Activated CD4-positive, alpha-beta T cell treated with anti-CD3 and anti-CD28 coated beads for 4 hours (primary cell): ENCODE measurements around the gene COL16A1.

Source experiments
- DNase-seq, 2 donors: peaks; one replicate each; pipeline ENCODE4 v3.0.0-alpha.2; 2020

COL16A1 gene

DNA sequence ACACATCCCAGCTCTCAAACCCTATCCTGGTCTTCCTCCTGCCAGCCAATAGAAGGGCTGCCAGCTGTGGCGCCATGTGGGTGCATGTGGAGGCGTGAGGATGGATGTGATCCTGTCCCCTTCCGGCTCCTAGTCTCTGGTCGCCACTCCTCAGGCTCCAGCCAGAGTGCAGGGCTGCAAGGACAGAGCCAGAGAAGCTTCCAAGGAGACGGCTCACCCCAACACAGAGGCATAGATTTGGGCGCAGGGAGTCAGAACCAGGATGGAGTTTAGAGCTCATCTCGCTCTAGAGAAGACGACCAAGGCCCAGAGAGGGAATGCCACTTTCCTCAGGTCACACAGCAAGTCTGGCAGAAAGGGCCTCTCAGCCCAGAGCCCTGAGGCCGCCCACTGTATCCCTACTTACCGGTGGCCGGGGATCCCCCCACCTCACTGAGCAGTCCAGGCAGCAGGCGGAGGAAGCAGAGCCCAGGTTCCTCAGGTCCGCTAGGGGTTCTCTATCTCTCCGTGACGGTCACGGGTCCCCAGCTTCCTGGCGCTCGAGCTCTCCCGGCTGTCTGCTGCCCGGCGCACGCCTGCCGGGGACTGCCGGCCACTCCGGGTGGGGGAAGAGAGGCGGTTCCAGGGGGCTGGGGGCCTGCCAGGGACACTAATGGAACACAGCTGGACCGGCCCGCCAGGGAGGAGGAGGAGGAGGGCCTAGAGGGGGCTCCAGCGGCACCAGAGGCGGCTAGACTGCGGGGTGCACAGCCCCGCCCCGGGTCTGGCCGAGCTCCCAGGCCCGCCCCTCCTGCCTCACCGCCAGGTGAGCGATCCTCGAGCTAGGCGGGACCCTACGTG is at the start of gene COL16A1:
TSS of gene COL16A1 (minus strand) at position 587 of the 840 bp plus-strand sequence. CDS start 1,824 bp downstream, outside the sequence.
- DNase-seq, result no peak

DNA sequence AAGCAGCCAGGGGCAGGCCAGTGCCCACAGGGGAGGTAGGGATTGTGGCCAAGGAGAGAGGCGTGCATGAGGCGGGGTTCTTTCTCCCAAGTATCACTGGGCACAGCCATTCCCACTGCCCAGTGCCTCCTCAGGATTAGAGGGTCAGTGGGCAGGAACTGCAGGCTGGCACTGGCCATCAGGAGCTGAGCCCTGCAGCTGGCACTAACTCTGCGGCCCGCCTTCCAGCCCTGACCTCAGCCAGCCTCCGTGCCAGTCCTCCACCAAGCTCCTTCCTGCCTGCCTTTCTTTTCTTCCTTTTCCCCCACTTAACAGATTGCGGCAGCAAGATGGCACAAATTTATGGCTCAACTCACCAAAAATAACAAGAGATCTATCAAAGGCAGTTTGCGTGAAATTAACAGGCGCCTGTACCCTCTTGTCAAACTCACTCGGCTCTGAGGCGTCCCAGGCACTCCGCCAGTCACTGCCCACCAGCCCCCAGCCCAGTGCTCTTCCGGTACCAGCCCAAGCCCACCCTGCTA is 49.2 kb upstream of the COL16A1 start:
- DNase-seq, result no peak

DNA sequence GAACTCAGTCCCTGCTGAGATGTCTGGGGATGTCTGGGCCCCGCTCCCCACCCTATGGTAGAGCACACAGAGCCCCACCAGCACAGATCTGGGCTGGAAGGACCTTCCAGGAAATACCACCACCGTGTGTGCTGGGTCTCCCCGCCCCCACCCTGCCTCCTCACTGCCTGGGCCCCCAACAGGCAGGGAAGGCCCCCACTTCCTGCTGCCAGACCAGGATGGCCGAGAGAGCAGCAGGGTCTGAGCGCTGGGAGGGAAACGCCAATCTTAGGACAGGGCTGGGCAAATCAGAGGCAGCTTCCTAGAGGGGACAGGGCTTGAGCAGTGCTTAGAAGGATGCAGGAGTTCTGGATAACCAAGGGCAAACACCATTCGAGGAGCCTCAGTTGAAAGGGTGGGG is 48.4 kb upstream of the COL16A1 start:
- no peak for DNase-seq

DNA sequence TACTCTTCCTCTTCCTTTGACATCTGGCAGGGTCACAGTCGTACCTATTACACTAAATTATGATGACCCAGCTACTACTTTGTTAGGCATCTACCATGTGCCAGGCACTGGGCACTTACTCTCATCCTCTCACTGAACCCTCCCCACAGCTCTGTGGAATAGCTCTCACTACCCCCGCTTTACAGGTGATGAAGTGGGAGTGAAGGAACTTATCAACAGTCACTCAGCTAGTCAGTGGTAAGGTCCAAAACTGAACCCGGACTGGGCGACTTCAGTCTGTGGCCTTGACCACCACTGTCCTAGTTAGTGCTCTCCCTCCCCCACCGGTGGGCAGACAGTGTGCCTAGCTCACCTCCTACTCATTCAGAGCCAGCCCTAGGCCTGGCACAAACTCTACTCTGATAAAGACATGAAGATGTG is 48.0 kb upstream of the COL16A1 start:
- DNase-seq, result no peak

DNA sequence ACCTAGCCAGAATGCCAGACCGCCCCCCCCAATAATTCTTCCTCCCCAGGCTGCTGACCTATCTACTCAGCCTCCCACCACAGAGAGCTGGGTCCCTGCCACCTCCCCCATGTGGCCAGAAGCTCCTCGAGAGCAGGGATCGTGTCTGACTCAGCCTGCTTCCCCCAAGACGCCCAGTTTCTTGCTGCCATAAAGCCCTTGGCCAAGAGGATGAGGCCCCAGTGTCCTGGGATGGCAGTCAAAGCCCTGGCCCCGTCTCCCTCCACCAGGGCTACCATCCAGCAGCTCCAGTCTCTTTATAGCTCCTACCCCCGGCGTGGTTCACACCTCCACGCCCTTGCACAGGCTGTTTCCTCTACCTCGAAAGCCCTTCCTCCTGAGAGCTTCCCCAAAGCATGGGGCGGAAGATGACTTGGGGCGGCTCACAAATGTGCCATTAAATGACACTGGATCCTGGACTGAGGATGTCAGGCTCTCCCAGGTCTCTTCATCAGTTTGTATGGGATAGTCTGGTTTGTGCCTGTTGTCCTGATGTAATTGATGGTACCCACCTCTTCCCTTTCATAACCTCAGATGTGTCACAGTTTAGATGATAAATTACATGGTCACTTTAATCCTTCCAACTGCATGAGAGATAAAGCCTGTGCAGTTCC is 47.2 kb upstream of the COL16A1 start:
- DNase-seq, result no peak

DNA sequence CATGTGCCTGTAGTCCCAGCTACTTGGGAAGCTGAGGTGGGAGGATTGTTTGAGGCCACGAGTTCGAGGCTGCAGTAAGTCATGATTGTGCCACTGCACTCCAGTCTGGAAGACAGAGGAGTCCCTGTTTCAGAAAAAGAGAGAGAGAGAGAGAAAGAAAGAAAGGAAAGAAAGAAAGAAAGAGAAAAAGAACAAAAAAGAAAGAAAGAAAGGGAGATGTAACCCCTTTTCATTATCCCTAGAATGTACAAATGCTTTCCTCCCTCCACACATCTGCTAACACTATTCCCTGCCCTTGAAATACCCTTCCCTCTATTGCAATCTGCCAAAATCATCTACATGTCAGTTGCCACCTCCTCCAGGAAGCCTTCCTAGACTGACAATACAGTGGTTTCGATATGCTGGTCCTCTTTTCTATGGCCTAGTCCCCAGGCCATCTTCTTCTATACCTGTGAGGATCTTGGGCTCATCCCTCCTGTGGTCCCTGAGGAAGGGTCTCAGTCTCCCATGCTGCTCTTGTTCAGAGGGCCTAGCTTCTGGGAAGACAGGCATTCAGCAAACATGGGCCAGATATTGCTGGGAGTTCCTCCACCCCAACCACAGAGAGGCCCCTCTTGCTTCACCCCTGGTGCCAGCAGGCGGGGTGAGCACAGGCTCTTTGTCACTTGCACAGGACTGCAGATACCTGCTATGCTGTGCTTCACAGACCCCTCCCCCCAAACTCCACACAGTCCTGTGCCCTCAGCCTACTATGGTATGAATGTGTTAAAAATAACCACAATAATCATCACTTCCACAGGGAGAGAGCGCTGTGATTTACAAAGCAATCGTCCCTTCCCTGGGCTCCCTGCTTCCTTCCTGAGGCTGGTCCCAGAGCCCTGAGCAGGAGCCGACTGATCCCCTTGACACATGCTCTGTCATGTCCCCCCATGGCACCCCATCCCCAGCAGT is 46.2 kb upstream of the COL16A1 start:
- DNase-seq, result no peak

DNA sequence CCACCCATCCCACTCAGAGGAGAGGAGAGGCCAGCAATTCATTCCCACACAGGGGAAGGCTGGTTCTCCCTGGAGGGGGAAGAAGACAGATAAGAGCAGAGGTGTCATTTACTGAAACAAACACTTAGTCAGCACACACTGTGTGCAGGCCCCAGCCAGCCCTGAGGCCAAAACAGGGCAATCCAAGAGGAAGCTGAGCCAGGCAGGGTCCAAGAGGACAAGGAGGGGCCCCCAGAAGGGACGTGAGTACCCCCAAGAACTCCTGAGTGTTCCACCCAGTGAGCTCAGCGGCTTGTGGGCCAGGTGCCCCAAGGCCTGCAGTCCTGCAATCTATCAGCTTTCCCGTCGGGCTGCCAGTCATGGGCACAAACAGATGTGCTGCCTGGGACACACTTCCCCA is 44.5 kb upstream of the COL16A1 start:
- no peak for DNase-seq

DNA sequence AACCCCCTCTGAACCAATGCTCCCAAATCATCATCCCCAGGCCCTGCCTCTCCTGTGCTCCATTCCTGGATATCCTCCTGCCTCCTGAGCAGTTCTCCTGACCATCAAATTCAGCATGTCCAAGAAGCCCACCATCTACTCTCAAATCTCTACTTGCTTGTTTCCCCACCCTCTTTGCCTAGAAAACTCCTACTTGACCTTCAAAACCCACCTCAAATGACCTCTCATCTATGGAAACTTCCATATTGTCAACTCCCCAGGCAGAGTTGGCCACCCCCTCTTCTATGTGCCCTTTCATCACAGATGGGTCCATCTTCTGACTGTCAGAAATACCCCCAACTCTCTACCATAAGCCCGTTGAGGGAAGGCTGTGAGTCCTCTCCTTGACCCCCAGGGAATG is 43.5 kb upstream of the COL16A1 start:
- DNase-seq, result no peak

DNA sequence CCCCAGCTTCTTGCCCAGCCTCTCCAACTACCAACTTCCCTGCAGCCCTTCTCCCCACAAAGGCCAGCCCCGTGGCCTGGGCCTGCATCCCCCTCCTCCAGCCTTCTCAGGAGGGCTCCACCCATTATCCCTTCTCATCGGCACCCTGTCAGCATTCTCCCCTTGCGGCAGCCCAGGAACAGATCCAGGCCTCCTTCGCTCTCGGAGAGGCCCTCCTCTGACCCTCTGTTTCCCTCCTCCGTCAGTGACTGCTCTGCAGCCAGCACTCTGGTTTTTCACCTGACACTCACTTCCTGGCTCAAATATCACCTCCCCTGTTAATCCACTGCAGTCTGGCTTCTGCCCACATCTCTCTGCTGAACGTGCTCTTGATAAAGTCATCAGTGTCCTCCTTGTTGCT is 42.9 kb upstream of the COL16A1 start:
- no peak for DNase-seq

DNA sequence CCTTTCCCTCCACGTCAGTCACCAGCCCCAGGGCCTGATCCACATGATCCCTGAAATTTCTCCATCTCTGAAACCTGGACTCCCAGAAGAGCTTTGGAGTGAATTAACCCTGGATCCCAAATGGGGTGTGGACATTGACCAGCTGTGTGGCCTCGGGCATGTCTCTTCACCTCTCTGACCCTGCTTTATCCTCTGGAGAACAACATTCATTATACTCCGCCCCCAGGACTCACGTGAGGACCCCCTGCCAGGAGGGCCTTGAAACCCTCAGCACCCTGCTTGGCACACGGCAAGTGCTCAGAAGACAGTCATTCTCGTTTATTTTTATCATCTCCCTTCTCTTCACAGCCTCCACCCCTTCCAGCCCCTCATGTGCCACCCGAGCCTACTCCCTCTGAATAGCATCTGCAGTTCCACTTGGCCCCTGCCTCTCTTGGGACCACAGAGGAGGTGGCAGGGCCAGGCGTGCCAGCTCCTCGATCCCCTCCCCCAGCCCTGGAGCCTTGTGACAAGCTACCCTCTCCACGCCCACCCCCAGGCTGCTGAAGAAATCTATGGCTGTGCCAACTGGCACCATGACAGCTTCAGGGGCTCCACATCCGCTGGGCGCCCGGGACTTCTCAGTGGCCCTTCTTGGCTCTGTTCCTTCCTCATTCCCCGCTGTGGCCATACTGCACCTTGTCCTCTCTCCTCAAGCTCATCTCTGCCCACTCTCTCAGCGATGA is 42.3 kb upstream of the COL16A1 start:
- DNase-seq, result no peak

DNA sequence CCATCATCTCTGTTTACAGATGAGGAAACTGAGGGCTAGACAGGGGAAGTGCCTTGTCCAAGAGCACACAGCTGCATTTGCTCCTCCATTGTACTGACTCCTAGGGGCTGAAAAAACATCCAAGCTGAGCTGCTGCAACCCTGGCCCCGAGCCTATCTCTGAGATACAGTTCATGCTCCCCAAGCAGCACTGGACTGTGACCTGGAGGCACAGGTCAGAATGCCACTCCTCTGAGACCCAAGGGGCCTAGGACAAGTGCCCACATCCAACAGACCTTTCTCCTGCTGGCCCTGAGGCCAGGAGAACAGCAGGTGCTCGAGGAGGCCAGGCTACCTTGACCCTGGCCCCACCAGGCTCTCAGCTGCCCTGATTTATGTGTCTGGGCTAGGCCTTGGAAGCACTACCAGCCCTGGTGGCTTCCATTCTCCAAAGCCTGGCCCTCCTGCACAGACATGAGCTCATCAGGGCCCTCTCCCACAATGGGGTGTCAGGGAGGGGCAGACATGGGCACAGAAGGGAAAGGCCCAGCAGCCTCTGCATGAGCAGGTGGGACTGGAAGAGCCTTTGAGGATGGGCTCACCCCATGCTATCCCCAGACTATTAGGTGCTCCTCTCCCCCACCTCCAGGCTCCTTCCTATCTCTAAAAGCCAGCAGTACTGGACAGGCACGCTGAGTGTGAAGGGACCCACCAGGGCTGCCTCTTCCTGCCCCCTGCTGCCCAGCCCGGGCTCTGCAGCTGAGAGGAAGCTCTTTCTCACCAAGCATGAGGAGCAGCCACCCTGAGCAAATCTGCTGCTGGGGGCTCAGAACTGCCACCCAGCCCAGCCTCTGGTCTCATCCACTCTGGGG is 41.5 kb upstream of the COL16A1 start:
- peak; percentile 43 to 47 for DNase-seq

DNA sequence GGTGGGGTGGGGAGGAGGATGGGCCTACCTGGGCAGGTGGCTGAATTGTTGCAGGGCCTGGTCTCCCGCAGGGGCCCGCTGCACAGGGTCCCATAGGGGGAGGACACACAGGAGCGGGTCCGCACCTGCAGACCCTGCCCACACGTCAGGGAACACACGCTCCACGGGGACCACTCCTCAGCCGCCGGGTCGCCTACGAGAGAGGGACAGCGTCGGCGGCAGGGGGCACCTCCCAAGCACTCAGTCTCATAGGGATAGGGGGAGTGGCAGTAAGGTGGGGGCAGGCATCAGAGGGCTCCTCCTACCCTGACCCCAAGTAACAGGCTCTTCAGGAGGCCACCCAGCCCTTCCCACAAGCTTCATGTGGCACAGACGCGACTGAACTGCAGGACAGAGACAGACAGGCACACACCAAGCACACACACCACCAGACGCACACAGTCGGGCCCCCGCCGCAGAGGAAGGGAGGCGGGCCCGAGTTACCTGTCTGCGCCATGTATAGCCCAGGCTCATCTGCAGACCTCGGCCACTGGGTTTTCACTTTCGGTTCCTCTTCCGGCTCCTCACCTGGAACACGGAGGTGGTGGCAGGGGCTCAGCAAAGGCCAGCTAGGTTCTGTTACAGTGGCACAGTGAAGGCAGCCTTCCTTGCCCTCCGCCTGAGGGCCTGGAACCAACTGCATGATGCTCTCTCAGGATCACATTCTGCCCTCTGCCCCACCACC is 40.5 kb upstream of the COL16A1 start:
- no peak for DNase-seq

DNA sequence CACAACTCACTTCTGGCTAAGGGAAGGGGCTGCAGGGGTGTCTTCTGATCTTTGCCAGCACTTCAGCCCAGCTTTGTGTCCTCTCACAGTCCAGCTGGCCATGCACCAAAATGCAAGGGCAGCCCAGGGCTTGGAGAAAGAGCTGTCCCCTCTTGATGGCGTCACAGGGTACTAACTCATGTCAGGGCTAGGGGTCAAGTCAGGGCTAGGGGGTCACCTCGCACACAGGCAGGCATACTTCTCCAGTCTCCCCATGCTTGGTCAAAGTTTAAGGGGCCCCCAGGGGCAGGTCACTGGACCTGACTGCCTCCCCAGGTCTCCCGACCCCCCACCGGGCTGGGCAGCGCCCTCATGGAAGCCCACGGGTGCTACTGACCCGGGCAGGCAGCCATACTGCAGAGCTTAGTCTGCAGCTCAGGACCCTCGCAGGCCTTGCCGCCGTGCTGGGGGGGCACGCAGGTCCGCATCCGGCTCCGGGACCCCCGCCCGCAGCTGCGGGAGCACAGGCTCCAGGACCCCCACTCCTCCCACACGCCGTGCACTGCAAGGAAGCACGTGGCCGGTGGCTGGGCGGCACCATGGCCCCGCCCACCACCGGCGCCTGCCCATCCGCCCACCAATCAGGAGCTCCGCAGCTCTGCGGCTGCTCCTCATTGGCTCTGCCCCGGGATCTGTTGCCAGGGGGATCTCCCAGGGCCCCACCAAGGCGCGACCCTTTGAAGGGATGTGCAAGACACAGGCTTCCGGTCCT is 38.8 kb upstream of the COL16A1 start:
- no peak for DNase-seq

DNA sequence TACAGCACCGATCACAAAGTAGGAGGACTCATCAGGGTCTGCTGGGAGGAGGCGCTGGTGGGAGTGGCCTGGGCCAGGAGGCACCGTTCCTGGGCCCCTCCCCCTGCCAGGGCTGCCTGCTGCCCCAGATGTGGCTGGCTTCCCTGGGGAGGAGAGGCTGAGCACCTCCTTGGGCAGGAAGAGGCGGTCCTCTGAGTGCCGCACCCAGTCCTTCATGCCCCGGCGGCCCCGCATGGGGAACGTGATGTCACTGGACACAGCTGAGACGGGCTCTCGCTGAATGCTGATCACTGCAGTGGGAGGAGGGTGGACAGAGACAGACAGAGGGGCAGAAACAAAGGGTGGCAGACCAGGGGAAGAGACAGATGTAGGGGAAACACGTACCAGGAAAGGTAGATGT is 35.5 kb upstream of the COL16A1 start:
- DNase-seq, result peak; percentile 43 to 47

DNA sequence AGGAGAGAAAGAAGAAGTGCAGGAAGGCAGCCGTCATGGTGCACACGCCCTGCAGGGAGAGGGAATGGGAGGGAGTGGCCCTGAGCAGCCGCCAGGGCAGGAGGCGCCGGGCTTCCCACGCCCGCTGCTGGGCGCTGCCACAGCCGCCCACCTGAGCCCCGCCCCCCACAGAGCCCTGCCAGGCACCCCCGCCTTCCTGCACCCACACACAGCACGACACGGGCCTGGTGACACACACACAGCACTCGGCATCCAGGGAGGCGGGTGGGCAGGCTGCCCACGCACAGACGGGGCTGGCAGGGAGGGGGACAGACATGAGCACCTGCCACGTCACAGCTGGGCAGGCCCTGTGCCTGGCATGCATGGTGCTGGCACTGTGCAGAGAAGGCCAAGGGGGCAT is 32.9 kb upstream of the COL16A1 start:
- peak; percentile 79 to 88 for DNase-seq

DNA sequence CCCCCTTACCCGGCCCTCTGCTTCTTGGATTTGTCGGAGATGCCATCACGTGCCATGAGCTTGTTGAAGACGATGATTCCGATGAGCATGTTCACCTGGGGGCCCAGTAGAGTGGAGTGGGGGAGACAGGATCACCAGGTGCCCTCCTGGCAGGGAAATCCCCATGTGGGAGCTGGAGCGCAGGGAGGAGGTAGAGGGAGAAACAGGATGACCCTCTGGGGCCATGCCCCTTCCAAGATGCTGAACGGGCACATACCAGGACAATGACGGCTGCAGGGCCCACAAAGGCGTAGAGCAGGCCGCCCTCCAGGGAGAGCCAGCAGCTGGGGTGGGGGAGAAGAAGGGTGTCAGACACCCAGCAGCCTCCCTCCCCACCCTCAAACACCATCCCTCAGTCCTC is 31.8 kb upstream of the COL16A1 start:
- DNase-seq, result no peak

DNA sequence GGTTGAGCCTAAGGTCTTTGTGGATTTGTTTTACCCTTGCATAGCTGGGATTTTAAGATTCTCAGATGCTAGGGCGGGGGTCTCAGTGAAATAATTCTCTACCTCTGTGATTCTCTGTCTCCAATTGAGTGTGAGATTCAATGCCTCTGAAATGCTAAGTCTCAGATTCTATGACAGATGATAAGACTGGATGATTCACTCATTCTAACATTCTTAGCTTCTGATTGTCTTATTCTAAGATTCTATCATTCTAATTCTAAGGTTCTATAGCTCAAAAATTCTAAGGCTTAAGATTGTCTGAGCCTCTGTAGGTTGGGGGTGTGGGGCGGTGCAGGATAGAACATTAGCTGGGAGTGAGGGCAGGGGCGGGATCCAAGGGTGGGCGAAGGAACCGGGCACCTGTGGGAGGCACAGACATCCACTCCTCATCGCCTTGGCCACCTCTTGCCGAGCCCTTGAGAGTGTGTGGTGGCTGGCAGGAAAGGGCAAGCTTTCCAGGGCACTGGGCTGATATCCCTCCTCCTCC is 30.8 kb upstream of the COL16A1 start:
- DNase-seq, result no peak

DNA sequence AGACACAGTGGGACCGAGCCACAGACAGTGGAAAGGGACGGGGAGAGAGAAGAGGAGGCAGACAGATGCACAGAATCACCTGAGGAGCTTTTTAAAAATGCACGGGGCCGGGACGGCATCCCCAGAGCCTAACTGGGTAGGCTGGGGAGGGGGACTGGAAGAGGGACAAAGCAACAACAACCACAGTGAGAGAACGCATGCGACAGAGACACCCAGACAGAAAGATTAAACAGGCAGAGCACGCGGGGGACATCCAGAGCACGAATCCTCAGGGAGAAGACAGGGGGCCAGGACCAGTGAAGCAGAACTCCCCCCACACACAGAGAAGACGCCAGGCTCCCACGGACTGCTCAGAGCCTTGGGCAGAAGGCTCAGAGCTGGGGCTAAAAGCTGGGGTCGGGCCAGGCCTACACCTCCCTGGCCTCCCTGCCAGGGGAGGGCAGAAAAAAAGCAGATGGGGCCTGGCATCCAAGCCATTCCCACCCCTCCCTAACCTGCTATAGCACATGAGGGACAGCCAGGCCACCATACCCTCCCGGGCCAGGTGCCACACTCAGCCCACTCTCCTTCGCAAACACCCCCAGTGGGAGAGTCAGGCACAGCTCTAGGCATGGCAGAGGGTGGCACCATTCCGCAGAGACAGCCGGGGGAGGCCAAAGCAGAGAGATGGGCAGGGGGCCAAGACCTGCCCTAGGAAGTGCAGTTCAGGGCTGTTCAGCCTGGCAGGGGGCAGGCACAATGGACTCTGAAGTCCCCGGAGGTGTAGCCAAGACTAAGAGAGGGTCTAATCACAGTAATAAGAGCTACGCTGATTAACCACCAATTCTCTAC is 29.8 kb upstream of the COL16A1 start:
- no peak for DNase-seq
